ENCODE measurements around the gene ADAMTSL1.

DNA sequence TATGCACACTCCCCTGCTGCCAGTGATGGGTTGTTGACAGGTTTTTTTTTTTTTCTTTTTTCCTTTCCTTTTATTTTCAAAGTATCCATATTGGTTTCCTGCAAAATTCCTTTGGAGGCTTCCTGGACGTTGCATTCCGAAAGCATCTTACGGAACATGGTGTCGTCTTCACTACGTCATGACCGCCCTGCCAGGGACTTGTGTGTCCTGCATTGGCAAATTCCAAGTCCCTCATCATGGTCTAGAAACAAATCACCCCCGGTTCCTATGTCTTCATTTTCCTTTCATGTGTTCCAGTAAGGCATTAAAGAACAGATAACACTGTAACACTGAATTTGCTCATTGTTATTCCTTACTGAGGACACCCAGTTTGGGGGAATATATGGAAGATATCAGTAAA lies 35.0 kb upstream of the ADAMTSL1 start:
- TF ChIP-seq, protein P1, sequence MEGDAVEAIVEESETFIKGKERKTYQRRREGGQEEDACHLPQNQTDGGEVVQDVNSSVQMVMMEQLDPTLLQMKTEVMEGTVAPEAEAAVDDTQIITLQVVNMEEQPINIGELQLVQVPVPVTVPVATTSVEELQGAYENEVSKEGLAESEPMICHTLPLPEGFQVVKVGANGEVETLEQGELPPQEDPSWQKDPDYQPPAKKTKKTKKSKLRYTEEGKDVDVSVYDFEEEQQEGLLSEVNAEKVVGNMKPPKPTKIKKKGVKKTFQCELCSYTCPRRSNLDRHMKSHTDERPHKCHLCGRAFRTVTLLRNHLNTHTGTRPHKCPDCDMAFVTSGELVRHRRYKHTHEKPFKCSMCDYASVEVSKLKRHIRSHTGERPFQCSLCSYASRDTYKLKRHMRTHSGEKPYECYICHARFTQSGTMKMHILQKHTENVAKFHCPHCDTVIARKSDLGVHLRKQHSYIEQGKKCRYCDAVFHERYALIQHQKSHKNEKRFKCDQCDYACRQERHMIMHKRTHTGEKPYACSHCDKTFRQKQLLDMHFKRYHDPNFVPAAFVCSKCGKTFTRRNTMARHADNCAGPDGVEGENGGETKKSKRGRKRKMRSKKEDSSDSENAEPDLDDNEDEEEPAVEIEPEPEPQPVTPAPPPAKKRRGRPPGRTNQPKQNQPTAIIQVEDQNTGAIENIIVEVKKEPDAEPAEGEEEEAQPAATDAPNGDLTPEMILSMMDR (IDR thresholded peaks at IDR 0.05) = no peak
- TF ChIP-seq POLR2A (IDR thresholded peaks at IDR 0.05) = no peak

Data from right lobe of liver (tissue), 4 donors.